ENCODE results near the gene CD47.

- TF ChIP-seq, protein P1, sequence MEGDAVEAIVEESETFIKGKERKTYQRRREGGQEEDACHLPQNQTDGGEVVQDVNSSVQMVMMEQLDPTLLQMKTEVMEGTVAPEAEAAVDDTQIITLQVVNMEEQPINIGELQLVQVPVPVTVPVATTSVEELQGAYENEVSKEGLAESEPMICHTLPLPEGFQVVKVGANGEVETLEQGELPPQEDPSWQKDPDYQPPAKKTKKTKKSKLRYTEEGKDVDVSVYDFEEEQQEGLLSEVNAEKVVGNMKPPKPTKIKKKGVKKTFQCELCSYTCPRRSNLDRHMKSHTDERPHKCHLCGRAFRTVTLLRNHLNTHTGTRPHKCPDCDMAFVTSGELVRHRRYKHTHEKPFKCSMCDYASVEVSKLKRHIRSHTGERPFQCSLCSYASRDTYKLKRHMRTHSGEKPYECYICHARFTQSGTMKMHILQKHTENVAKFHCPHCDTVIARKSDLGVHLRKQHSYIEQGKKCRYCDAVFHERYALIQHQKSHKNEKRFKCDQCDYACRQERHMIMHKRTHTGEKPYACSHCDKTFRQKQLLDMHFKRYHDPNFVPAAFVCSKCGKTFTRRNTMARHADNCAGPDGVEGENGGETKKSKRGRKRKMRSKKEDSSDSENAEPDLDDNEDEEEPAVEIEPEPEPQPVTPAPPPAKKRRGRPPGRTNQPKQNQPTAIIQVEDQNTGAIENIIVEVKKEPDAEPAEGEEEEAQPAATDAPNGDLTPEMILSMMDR (IDR thresholded peaks at IDR 0.05) = no peak
- TF ChIP-seq POLR2A (IDR thresholded peaks at IDR 0.05) = no peak
Observed at GRCh38 chr3:108086653-108087052, 4.2 kb downstream of the CD47 start.
